Nephron progenitor cell (in vitro differentiated cells): ENCODE results near the gene WNT11.

Experiments used
- DNase-seq: peaks from one replicate; pipeline ENCODE4 v3.0.0; 2021
- H3K27ac Mint-ChIP-seq: 2 replicates; pipeline ENCODE4 v1.8.0; 2021; ENCODE audit warnings: mild to moderate bottlenecking, moderate library complexity, mixed read lengths
- H3K27me3 Mint-ChIP-seq: 2 replicates; pipeline ENCODE4 v1.8.0; 2021; ENCODE audit warnings: mild to moderate bottlenecking, low read depth, mixed read lengths; ENCODE audit not compliant: poor library complexity
- H3K36me3 Mint-ChIP-seq: 2 replicates; pipeline ENCODE4 v1.8.0; 2021; ENCODE audit warnings: low read depth, mixed read lengths
- H3K4me1 Mint-ChIP-seq: 2 replicates; pipeline ENCODE4 v1.8.0; 2021; ENCODE audit warnings: mixed read lengths
- H3K4me3 Mint-ChIP-seq: 2 replicates; pipeline ENCODE4 v1.8.0; 2021; ENCODE audit warnings: mild to moderate bottlenecking, moderate library complexity, mixed read lengths
- H3K9me3 Mint-ChIP-seq: 2 replicates; pipeline ENCODE4 v1.8.0; 2021; ENCODE audit warnings: mild to moderate bottlenecking, moderate library complexity, mixed read lengths
- TF ChIP-seq, protein P1 (sequence below): fragments of 200-600 bp; sonication (generic); IDR thresholded peaks from 2 replicates; pipeline ENCODE4 v1.5.0; 2021; ENCODE audit warnings: antibody characterized with exemption

Gene WNT11

DNA sequence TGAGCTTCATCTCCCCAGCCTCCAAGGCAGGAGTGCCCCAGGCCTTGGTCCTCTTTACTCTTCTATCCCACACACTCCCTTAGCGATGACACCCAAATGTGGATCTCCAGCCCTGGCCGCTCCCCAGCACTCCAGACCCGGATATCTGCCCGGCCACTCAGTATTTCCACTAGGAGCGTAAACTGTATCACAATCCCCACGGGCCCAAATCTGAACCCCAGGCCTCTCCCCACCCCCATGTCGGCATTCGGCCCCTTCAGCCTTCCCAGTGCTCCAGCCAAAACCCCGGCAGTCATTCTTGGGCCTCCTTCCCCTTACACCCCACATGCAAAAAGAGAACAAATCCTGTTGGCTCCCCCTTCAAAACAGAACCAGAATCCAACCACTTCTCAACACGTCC, 20.8 kb downstream of the WNT11 start:
- no peak overlapping the region for H3K4me3 Mint-ChIP-seq
- no peak overlapping the region for H3K27ac Mint-ChIP-seq
- H3K27me3 Mint-ChIP-seq: peaks cover 14% of the 10 kb centered on the region
- DNase-seq: no peak
- TF ChIP-seq, protein P1, sequence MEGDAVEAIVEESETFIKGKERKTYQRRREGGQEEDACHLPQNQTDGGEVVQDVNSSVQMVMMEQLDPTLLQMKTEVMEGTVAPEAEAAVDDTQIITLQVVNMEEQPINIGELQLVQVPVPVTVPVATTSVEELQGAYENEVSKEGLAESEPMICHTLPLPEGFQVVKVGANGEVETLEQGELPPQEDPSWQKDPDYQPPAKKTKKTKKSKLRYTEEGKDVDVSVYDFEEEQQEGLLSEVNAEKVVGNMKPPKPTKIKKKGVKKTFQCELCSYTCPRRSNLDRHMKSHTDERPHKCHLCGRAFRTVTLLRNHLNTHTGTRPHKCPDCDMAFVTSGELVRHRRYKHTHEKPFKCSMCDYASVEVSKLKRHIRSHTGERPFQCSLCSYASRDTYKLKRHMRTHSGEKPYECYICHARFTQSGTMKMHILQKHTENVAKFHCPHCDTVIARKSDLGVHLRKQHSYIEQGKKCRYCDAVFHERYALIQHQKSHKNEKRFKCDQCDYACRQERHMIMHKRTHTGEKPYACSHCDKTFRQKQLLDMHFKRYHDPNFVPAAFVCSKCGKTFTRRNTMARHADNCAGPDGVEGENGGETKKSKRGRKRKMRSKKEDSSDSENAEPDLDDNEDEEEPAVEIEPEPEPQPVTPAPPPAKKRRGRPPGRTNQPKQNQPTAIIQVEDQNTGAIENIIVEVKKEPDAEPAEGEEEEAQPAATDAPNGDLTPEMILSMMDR: no peak
- no peaks in the 10 kb centered on the region for H3K36me3 Mint-ChIP-seq
- peaks cover 22% of the 10 kb centered on the region for H3K4me1 Mint-ChIP-seq
- no peaks in the 10 kb centered on the region for H3K9me3 Mint-ChIP-seq

DNA sequence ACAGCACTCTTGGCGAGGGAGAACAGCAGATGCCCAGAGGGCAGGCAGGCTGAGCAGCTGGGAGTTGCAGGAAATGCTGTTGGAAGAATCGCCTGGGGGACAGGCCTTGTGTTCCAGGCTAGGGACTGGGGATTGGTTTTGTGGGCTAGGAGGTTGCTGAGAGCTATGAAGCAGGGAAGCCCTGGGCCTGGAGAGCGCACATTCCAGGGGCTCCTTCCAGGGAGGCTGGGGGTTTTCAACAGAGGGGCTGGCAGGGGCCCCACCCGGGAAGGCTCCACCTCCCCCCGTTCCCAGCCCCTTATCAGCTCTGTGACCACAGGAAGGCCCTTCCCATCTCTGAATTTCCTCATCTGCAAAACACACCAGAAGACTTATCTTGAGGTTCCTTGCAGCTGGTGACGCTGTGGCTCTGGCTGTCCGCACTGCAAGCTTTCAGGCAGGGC, 21.7 kb downstream of the WNT11 start:
- Mint-ChIP-seq H3K27ac (no peak overlapping the region), H3K36me3 (no peaks in the 10 kb centered on the region), H3K9me3 (no peaks in the 10 kb centered on the region), H3K4me3 (no peak overlapping the region), H3K4me1 (peaks cover 30% of the 10 kb centered on the region), H3K27me3 (peaks cover 13% of the 10 kb centered on the region)
- TF ChIP-seq, protein P1: no peak
- DNase-seq: no peak

DNA sequence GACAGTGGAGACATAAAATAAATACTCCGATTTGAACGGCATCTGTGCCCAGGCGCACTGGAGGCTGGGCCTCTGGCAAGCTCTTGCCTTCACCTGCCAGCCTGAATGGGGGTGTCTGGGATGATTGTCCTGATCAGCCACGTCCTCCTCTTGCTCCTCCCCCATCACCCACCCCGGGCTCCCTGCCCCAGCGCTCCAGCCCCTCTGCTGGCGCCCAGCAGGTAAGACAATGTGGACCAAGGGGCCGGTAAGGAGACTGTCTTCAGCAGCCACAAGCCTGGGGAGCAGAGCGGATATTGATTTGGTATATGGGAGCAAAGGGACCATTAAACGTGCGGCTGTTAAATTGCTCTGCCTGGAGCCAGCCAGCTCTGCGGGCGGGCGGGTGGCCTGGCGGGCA, 24.9 kb downstream of the WNT11 start:
- peaks cover 16% of the 10 kb centered on the region for H3K27me3 Mint-ChIP-seq
- TF ChIP-seq, protein P1: no peak
- peaks cover 23% of the 10 kb centered on the region for H3K4me1 Mint-ChIP-seq
- H3K36me3 Mint-ChIP-seq: no peaks in the 10 kb centered on the region
- no peak overlapping the region for H3K4me3 Mint-ChIP-seq
- H3K9me3 Mint-ChIP-seq: no peaks in the 10 kb centered on the region
- DNase-seq: no peak
- no peak overlapping the region for H3K27ac Mint-ChIP-seq

DNA sequence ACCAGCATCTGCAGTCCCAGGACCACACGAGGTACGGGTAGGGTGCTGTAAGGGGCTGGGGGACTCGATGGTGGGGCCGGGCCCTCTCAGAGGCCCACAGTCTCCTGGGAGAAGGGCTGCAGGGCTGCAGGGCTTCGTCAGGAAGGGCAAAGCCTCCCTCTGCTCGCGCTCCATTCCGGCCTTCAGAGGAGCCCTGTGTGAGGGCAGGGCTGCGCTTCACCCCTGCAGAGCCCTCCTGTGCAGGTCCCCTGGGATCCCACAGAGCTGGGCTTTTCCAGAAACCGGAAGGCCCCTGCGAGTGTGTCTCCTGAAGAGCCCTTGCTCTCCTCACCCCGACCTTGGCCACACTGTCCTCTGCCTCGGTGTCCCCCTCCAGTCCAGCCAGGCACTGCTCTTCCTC, 27.2 kb downstream of the WNT11 start:
- H3K27me3 Mint-ChIP-seq: peaks cover 13% of the 10 kb centered on the region
- TF ChIP-seq, protein P1: no peak
- H3K9me3 Mint-ChIP-seq: no peaks in the 10 kb centered on the region
- no peak for DNase-seq
- no peak overlapping the region for H3K4me3 Mint-ChIP-seq
- H3K4me1 Mint-ChIP-seq: peaks cover 19% of the 10 kb centered on the region
- H3K36me3 Mint-ChIP-seq: no peaks in the 10 kb centered on the region
- H3K27ac Mint-ChIP-seq: no peak overlapping the region

DNA sequence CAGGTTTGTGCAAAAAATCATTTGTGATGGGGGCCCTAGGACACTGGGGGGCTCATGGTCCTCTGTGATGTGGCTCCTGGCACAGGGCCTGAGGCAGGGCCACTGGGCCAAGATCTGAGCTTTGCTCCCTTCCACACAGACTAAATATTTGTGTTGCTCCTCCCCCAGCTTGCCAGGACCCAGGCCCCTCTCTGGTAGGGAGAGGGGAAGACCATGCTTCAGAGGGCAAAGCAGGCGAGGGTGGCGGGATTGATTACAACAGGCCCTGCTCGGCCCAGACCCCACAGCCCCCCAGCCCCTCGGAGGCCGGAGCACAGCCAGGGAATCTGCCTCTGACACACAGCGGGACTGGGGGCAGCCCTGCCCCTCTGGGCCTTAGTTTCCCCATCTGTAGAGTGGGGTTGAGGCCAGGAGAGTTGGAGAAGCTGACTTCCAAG, 29.0 kb downstream of the WNT11 start:
- H3K27me3 Mint-ChIP-seq: peaks cover 22% of the 10 kb centered on the region
- H3K36me3 Mint-ChIP-seq: no peaks in the 10 kb centered on the region
- peaks cover 31% of the 10 kb centered on the region for H3K4me1 Mint-ChIP-seq
- DNase-seq: no peak
- H3K27ac Mint-ChIP-seq: no peak overlapping the region
- TF ChIP-seq, protein P1: no peak
- no peaks in the 10 kb centered on the region for H3K9me3 Mint-ChIP-seq
- H3K4me3 Mint-ChIP-seq: no peak overlapping the region

DNA sequence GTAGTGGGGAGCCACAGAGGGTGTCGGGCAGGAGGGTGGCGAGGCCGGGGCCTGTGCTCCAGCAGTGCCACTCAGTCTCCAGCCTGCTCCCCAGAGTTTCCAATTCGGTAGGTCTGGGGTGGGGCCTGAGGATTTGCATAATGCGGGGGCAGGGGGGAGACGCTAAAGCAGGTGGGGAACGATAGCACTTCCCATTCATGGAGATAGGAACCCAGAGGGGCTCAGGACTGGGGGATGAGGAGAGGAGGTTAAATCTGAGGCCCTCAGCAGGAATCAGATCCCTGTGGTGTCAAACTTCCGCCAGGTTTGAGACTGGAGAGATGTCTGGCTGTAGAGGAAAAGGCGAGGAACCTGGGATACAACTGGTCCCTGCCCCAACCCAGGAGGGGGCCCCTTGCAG, 29.8 kb downstream of the WNT11 start:
- H3K27me3 Mint-ChIP-seq: peaks cover 24% of the 10 kb centered on the region
- H3K4me3 Mint-ChIP-seq: no peak overlapping the region
- H3K9me3 Mint-ChIP-seq: no peaks in the 10 kb centered on the region
- no peak for DNase-seq
- TF ChIP-seq, protein P1: no peak
- H3K27ac Mint-ChIP-seq: no peak overlapping the region
- peaks cover 31% of the 10 kb centered on the region for H3K4me1 Mint-ChIP-seq
- H3K36me3 Mint-ChIP-seq: no peaks in the 10 kb centered on the region
